Suprapubic skin (tissue), 4 donors: ENCODE data around the gene BLNK. TPM values are rescaled to one million over a fixed set of nuclear protein-coding genes. Genes with fewer than 3 reads are reported as not detected.

Experiments used
- DNase-seq, 2 donors: peaks; one replicate each; pipeline ENCODE4 v3.0.0-alpha.2; 2019; ENCODE audit warnings: low spot score in 2 of 2
- H3K27ac ChIP-seq: fragments of 200-600 bp; sonication (generic); one replicate; pipeline ENCODE4 v1.5.1; 2019
- H3K27me3 ChIP-seq: fragments of 200-600 bp; sonication (generic); one replicate; pipeline ENCODE4 v1.5.1; 2019
- H3K36me3 ChIP-seq: fragments of 200-600 bp; sonication (generic); one replicate; pipeline ENCODE4 v1.5.1; 2019
- H3K4me1 ChIP-seq: fragments of 200-600 bp; sonication (generic); one replicate; pipeline ENCODE4 v1.5.1; 2019
- H3K4me3 ChIP-seq: fragments of 200-600 bp; sonication (generic); one replicate; pipeline ENCODE4 v1.5.1; 2019; ENCODE audit warnings: mild to moderate bottlenecking
- H3K9me3 ChIP-seq: fragments of 200-600 bp; sonication (generic); one replicate; pipeline ENCODE4 v1.5.1; 2019
- EP300 ChIP-seq: sonication (generic); formaldehyde crosslinking; IDR thresholded peaks from one replicate; pipeline ENCODE4 v1.6.1; 2017; ENCODE audit warnings: antibody characterized with exemption
- POLR2A ChIP-seq, 2 donors: fragments of 450-650 bp; IDR thresholded peaks; one replicate each; pipeline ENCODE4 v1.6.1; 2017; ENCODE audit warnings: antibody characterized with exemption in 2 of 2, mild to moderate bottlenecking in 2 of 2, moderate library complexity in 2 of 2
- POLR2AphosphoS5 ChIP-seq, 3 donors: sonication (generic); formaldehyde crosslinking; IDR thresholded peaks; one replicate each; pipeline ENCODE4 v1.6.1; 2017; ENCODE audit warnings: antibody characterized with exemption in 3 of 3
- WGBS: methylation state at CpG from one replicate; pipeline ENCODE4 v1.1.5; 2018; 5-methylcytosine and 5-hydroxymethylcytosine counted together
- total RNA-seq, 4 donors: library from RNA; depleted of rRNA; stranded (reverse); fragments of >200 nt; gene quantifications; one replicate each; pipeline ENCODE4 v1.1.0, GENCODE V29; 2016
- TF ChIP-seq, protein P1 (sequence below), 2 donors: fragments of 200-600 bp in 1 of 2; fragments of 450-650 bp in 1 of 2; sonication (generic) in 1 of 2; IDR thresholded peaks; one replicate each; pipeline ENCODE4 v1.5.1; 2016 to 2019; ENCODE audit warnings: antibody characterized with exemption in 2 of 2, mild to moderate bottlenecking in 1 of 2, moderate library complexity in 1 of 2

The BLNK gene
- total RNA-seq, 4 donors from 2014 or later, result 4.7 to 9.7 (median 5.7) TPM

DNA sequence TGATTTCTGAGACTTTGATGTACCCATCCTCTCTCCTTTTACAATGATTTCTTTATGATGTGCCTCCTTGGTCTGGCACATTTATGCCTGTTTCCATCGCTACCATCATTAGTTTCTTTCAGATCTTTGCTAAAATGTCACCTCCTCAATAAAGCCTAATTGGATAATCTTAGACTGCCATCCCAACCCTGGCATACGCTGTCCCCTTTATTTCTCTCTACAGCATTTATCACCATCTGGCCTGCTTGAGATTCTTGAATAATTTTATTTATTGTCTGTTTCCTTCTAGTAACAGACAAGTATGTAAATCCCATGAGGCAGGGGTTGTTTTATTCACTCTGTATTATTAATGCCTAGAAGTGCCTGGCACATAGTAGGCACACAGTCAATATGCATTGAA is 26.1 kb upstream of the BLNK start:
- no peak for DNase-seq
- Histone ChIP-seq H3K4me3 (no peak overlapping the region), H3K4me1 (peaks cover 3% of the 10 kb centered on the region), H3K36me3 (no peaks in the 10 kb centered on the region), H3K27ac (no peak overlapping the region), H3K9me3 (no peaks in the 10 kb centered on the region), H3K27me3 (peaks cover 28% of the 10 kb centered on the region)
- 86% methylated on average over 2 of the region's 2 CpGs for WGBS
- TF ChIP-seq EP300, result no peak
- TF ChIP-seq POLR2A (IDR thresholded peaks at IDR 0.05), result no peak
- TF ChIP-seq POLR2AphosphoS5 (IDR thresholded peaks at IDR 0.05), result no peak
- TF ChIP-seq, protein P1, sequence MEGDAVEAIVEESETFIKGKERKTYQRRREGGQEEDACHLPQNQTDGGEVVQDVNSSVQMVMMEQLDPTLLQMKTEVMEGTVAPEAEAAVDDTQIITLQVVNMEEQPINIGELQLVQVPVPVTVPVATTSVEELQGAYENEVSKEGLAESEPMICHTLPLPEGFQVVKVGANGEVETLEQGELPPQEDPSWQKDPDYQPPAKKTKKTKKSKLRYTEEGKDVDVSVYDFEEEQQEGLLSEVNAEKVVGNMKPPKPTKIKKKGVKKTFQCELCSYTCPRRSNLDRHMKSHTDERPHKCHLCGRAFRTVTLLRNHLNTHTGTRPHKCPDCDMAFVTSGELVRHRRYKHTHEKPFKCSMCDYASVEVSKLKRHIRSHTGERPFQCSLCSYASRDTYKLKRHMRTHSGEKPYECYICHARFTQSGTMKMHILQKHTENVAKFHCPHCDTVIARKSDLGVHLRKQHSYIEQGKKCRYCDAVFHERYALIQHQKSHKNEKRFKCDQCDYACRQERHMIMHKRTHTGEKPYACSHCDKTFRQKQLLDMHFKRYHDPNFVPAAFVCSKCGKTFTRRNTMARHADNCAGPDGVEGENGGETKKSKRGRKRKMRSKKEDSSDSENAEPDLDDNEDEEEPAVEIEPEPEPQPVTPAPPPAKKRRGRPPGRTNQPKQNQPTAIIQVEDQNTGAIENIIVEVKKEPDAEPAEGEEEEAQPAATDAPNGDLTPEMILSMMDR (IDR thresholded peaks at IDR 0.05), result no peak

DNA sequence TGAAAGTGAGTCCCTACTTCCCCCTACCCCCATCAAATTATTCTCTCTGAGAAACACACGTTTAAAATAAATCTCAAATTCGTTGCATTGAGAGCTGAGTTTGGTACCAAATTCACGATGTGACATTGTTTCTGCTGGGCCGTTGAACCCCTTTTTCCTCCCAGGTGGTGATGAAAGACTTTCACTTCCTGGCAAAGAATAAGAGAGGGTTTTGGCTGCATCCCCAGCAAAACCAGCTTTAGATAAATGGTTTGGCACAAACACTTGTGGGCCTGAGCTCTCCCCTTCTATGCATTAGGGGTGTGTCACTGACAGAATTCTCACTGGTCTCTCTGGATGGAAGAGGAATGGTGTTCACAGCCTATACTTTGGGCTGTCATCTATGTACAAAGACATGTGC is 24.1 kb upstream of the BLNK start:
- Histone ChIP-seq H3K9me3 (no peaks in the 10 kb centered on the region), H3K4me3 (no peak overlapping the region), H3K27ac (no peak overlapping the region), H3K27me3 (peaks cover 15% of the 10 kb centered on the region), H3K36me3 (no peaks in the 10 kb centered on the region), H3K4me1 (peaks cover 3% of the 10 kb centered on the region)
- 41% methylated on average over 4 of the region's 4 CpGs for WGBS
- DNase-seq, result no peak
- no peak for TF ChIP-seq EP300
- TF ChIP-seq, protein P1 (IDR thresholded peaks at IDR 0.05), result no peak
- no peak for TF ChIP-seq POLR2AphosphoS5 (IDR thresholded peaks at IDR 0.05)
- TF ChIP-seq POLR2A (IDR thresholded peaks at IDR 0.05), result no peak

DNA sequence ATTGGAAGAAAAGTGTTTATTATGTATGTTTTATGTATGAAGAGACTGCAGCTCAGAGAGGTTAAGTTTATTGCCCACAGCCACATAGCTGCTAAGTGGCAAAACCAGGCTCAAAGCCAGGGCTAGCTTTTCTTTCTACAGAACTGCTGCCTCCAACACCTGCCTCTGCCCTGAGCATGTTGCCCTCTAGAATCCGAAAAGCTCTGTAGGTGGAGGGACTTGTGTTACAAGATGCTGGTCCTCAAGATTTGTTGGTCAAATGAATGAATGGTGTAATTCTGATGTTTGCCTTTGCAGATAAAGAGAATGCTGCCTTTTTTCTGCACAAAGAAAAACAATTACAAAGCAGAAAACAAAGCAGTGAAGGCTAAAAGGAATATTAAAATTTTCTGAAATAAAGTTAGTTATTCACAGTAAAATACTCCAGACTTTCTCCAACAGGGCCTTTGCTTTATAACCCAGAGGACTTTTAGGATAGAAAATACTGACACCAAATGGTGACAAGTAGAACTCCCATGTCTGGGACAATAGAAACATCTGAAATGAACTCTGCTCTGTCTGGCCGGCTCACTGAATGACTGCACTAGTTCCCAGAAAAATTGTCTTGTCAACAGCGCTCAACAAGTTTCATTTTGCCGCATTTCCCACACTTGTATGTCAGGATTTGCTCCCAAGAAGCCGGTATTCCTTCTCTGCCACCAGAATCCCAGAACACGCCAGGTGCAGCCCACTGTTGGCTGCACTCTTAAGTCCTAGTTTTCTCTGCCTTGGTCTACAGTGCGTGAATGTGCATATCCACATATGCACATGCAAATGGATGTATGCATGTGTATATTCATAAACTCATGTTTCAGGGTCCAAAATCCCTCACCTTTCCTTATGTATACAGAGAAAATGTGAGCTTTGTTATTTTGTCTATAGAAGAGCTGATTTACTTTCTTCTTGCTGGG is 21.9 kb upstream of the BLNK start:
- H3K9me3 ChIP-seq, result no peaks in the 10 kb centered on the region
- peaks cover 9% of the 10 kb centered on the region for H3K27me3 ChIP-seq
- no peak overlapping the region for H3K27ac ChIP-seq
- WGBS, result 40% methylated on average over 7 of the region's 7 CpGs
- no peak overlapping the region for H3K4me3 ChIP-seq
- no peaks in the 10 kb centered on the region for H3K36me3 ChIP-seq
- no peak for DNase-seq
- no peak for TF ChIP-seq POLR2AphosphoS5 (IDR thresholded peaks at IDR 0.05)
- TF ChIP-seq, protein P1 (IDR thresholded peaks at IDR 0.05), result peak; percentile 49 to 55
- H3K4me1 ChIP-seq, result peaks cover 4% of the 10 kb centered on the region

DNA sequence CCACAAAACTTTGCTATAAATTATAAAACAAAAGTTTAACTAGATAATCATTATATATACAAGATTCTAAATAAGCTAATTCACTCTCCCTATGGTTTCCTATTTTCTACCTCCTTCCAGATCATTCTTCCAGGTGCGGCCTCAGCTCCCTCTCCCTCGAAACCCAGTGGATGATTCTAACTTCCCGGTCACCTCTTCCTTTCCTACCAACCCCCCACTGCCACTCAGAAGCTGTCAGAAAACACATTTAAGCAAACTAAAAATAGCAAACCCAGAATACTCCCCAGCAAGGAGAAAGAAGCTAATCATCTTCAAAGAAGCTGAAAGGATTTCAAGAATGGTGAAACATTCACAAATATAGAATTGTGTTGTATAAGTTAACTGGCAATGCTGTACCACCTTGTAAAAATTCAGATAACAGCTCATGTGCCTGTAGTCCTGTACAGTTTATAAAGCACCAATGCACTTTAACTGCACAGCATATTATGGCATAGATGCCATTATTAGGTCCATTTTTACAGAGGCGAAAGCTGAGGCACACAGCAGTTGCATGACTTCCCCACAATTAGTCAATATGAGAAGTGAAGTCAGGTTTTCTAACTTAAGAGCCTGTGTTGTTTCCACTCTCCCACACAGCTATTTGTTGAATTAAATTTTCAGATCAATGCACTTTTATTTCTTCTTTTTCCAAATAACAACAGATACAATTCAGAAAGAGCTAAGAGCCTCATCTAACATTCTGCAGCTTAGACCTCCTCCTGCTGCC is 19.2 kb upstream of the BLNK start:
- no peak for DNase-seq
- Histone ChIP-seq H3K27ac (no peak overlapping the region), H3K4me1 (peaks cover 14% of the 10 kb centered on the region)

DNA sequence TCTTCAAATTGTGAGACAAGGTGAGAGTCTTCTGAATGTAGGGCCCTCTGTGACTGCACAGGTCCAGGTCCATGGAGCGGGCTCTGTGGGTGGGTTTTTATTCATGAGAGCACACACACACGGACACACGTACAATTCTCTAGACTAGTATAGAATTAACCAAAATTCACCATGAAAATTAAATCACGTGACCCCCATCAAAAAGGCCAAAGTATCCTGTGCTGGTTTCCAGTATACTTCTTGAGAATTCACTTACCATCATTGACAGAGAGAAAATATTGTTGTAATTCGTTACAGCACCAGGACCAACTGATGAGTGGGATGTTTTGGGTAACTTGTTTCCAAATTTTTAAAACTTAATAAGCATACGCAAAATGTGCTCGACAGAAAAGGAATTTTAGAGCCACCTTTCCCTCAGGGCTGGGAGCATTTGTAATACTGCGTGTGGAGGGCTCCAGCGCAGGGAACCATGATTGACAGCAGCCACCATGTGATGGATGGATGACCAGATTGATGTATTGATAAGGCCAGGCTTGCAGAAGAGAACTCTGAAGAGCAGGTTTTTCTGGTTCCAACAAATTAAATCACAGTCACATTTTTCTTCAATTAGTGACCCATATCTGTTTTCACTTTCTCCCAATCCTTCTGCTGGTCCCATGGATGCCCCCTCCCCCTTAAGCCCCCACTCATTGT is 18.0 kb upstream of the BLNK start:
- no peak for TF ChIP-seq POLR2AphosphoS5 (IDR thresholded peaks at IDR 0.05)
- no peak for TF ChIP-seq EP300
- no peak for TF ChIP-seq POLR2A (IDR thresholded peaks at IDR 0.05)
- TF ChIP-seq, protein P1 (IDR thresholded peaks at IDR 0.05), result no peak
- WGBS, result 88% methylated on average over 9 of the region's 9 CpGs

More for the DNA sequence above, 19.2 kb upstream of the BLNK start:
- Histone ChIP-seq H3K36me3 (no peaks in the 10 kb centered on the region), H3K9me3 (no peaks in the 10 kb centered on the region), H3K4me3 (no peak overlapping the region), H3K27me3 (peaks cover 6% of the 10 kb centered on the region)
- WGBS, result 85% methylated on average over 4 of the region's 4 CpGs
- TF ChIP-seq POLR2A (IDR thresholded peaks at IDR 0.05), result no peak
- TF ChIP-seq EP300, result no peak

More for the DNA sequence above, 18.0 kb upstream of the BLNK start:
- Histone ChIP-seq H3K4me1 (peaks cover 14% of the 10 kb centered on the region), H3K27me3 (no peaks in the 10 kb centered on the region), H3K4me3 (no peak overlapping the region), H3K36me3 (no peaks in the 10 kb centered on the region), H3K27ac (no peak overlapping the region), H3K9me3 (no peaks in the 10 kb centered on the region)
- no peak for DNase-seq
